Measurements from ENCODE around the gene RBM22. TPM values are rescaled to one million over a fixed set of nuclear protein-coding genes. Genes with fewer than 3 reads are reported as not detected.
"Not testable (repeated sequence)": the region's sequence is repeated elsewhere in the genome, so short reads cannot be mapped to it uniquely, and the experiment has no call there.

The RBM22 gene
- 10 to 100 TPM; 72.7 to 73.6 TPM for total RNA-seq
- 68.2 TPM for polyA plus RNA-seq

GRCh38 chr5:150700594-150701377, at the start of gene RBM22:
TSS of gene RBM22 (minus strand) at chr5:150701062. CDS start at chr5:150700985, 77 bp downstream.
- Mint-ChIP-seq H3K4me1 (no peaks in the 10 kb centered on the region), H3K4me3 (peak within 1 kb of the TSS in 1 of 7 donors; percentile 82)
- POLR2A ChIA-PET = interaction anchor here (0.5 to 2.3 kb wide), 15 partner anchors 13 to 1856 kb away, joined by 3 to 26 read pairs (median 4); partner anchors contain the start of genes ANXA6, CCDC69, DCTN4 and G3BP1

DNA sequence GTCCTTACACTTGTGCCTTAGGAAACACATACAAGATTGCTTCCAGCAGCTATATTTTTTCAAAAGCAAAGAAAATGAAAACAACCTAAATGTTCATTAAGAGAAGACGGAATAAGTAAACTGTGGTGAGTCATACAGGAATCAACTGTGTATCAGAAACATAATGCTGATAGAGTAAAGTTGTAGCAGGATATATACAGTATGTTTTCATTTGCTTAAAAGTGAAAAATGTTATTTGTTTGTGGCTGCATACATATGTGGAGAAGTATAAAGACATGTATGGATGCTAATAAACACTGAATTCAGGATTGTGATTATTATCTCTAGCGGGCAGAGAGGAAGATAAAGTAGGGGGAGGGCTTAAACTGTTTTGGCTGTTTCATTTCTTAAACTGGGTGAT, 49.6 kb upstream of the RBM22 start:
- Histone ChIP-seq H3K9me3 (ENCODE audit: low read length) (no peaks in the 10 kb centered on the region), H3K4me3 (ENCODE audit: low read length) (no peak overlapping the region), H3K36me3 (ENCODE audit: insufficient read depth, low read length) (peaks cover 33% of the 10 kb centered on the region), H3K4me1 (ENCODE audit: insufficient read depth, low read length) (peaks cover 18% of the 10 kb centered on the region), H3K27ac (ENCODE audit: low read depth, low read length) (no peak overlapping the region), H3K27me3 (ENCODE audit: insufficient read depth, low read length, poor library complexity, severe bottlenecking) (no peaks in the 10 kb centered on the region)
- no peak overlapping the region for H3K4me3 Mint-ChIP-seq
- H3K36me3 Mint-ChIP-seq = peaks cover 17 to 59% (median 22%) of the 10 kb centered on the region in 3 donors
- H3K9me3 Mint-ChIP-seq = no peaks in the 10 kb centered on the region
- no peak for DNase-seq
- POLR2A ChIA-PET = no interaction called here
- peak overlapping the region in 2 of 8 donors; percentile 43 to 62 for H3K27ac Mint-ChIP-seq
- CTCF ChIA-PET = interaction anchor here (1.1 to 1.4 kb wide), 2 partner anchors 28 to 32 kb away, joined by 3 read pairs; partner anchors contain the start of gene SMIM3
- no peaks in the 10 kb centered on the region for H3K27me3 Mint-ChIP-seq
- peaks cover 47 to 66% (median 60%) of the 10 kb centered on the region in 3 donors for H3K4me1 Mint-ChIP-seq

More at GRCh38 chr5:150700594-150701377, at the start of gene RBM22:
- Mint-ChIP-seq H3K9me3 (no peaks in the 10 kb centered on the region), H3K27ac (no peak within 1 kb of the TSS), H3K27me3 (no peaks in the 10 kb centered on the region), H3K36me3 (peaks cover 6 to 35% (median 8%) of the 10 kb centered on the region in 3 donors)
- CTCF ChIA-PET = interaction anchor here (0.7 to 4.1 kb wide), 27 partner anchors 8 to 552 kb away, joined by 3 to 29 read pairs (median 4); partner anchors contain the start of genes DCTN4, IRGM and SMIM3
- no peaks in the 10 kb centered on the region for H3K9me3 ChIP-seq (ENCODE audit: low read length)
- peaks cover 28% of the 10 kb centered on the region for H3K36me3 ChIP-seq (ENCODE audit: insufficient read depth, low read length)
- H3K4me3 ChIP-seq (ENCODE audit: low read length) = peak within 1 kb of the TSS; percentile 88
- H3K27ac ChIP-seq (ENCODE audit: low read depth, low read length) = peak within 1 kb of the TSS; percentile 99
- H3K27me3 ChIP-seq (ENCODE audit: insufficient read depth, low read length, poor library complexity, severe bottlenecking) = no peaks in the 10 kb centered on the region
- DNase-seq = peak; percentile 87 to 94 (median 90)
- H3K4me1 ChIP-seq (ENCODE audit: insufficient read depth, low read length) = peaks cover 21% of the 10 kb centered on the region

DNA sequence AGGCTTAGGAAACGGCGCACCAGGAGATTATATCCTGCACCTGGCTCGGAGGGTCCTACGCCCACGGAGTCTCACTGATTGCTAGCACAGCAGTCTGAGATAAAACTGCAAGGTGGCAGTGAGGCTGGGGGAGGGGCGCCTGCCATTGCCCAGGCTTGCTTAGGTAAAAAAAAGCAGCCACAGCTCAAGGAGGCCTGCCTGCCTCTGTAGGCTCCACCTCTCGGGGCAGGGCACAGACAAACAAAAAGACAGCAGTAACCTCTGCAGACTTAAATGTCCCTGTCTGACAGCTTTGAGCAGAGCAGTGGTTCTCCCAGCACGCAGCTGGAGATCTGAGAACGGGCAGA, 42.3 kb upstream of the RBM22 start:
- H3K4me3 Mint-ChIP-seq = peak overlapping the region in 1 of 7 donors; percentile 9
- POLR2A ChIA-PET; DNase-seq; H3K27ac Mint-ChIP-seq; H3K27me3 ChIP-seq (ENCODE audit: insufficient read depth, low read length, poor library complexity, severe bottlenecking); H3K36me3 ChIP-seq (ENCODE audit: insufficient read depth, low read length); H3K4me3 ChIP-seq (ENCODE audit: low read length); H3K9me3 ChIP-seq (ENCODE audit: low read length); H3K9me3 Mint-ChIP-seq; H3K27me3 Mint-ChIP-seq; CTCF ChIA-PET; H3K27ac ChIP-seq (ENCODE audit: low read depth, low read length): not testable (repeated sequence)
- H3K36me3 Mint-ChIP-seq = peaks cover 0 to 49% (median 19%) of the 10 kb centered on the region in 3 donors
- peaks cover 40 to 71% (median 69%) of the 10 kb centered on the region in 3 donors for H3K4me1 Mint-ChIP-seq
- H3K4me1 ChIP-seq (ENCODE audit: insufficient read depth, low read length) = peaks cover 11% of the 10 kb centered on the region

DNA sequence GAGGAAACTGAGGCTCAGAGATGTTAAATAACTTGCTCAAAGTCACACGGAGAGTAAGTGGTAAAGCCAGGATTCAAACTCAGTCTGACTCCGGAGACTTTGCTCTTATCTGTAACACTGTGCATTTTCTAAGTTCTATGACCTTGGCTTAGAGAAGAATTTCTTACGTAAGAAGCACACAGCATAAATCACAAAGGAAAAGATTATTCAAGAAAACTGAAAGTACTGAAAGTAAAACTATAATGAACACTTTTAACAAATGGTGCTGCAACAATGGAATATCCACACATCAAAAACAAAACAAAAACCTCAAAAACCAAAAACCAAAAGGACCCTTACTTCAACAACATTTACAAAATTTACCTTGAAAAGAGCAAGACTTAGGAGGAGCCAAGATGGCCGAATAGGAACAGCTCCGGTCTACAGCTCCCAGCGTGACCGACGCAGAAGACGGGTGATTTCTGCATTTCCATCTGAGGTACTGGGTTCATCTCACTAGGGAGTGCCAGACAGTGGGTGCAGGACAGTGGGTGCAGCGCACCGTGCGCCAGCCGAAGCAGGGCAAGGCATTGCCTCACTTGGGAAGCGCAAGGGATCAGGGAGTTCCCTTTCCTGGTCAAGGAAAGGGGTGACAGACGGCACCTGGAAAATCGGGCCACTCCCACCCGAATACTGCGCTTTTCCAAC, 41.7 kb upstream of the RBM22 start:
- H3K9me3 ChIP-seq (ENCODE audit: low read length); H3K27ac ChIP-seq (ENCODE audit: low read depth, low read length); H3K36me3 ChIP-seq (ENCODE audit: insufficient read depth, low read length); H3K27me3 ChIP-seq (ENCODE audit: insufficient read depth, low read length, poor library complexity, severe bottlenecking); H3K9me3 Mint-ChIP-seq; DNase-seq; H3K4me3 ChIP-seq (ENCODE audit: low read length); H3K27me3 Mint-ChIP-seq; POLR2A ChIA-PET: not testable (repeated sequence)
- peaks cover 43 to 76% (median 75%) of the 10 kb centered on the region in 3 donors for H3K4me1 Mint-ChIP-seq
- CTCF ChIA-PET = interaction anchor here (1.3 kb wide), 1 partner anchor 36 kb away, joined by 4 read pairs; the partner anchor contains the start of gene SMIM3
- peak overlapping the region in 3 of 7 donors; percentile 6 to 46 (median 9) for H3K4me3 Mint-ChIP-seq
- peaks cover 3 to 52% (median 20%) of the 10 kb centered on the region in 3 donors for H3K36me3 Mint-ChIP-seq
- peaks cover 16% of the 10 kb centered on the region for H3K4me1 ChIP-seq (ENCODE audit: insufficient read depth, low read length)
- H3K27ac Mint-ChIP-seq = peak overlapping the region in 6 of 8 donors; percentile 15 to 83 (median 35)

- POLR2A ChIA-PET = interaction anchor here (1.4 kb wide), 1 partner anchor 18 kb away, joined by 3 read pairs; the partner anchor contains the start of gene DCTN4
- H3K4me3 Mint-ChIP-seq = no peak overlapping the region
- Histone ChIP-seq H3K4me3 (ENCODE audit: low read length) (no peak overlapping the region), H3K36me3 (ENCODE audit: insufficient read depth, low read length) (peaks cover 7% of the 10 kb centered on the region), H3K4me1 (ENCODE audit: insufficient read depth, low read length) (peaks cover 16% of the 10 kb centered on the region), H3K9me3 (ENCODE audit: low read length) (no peaks in the 10 kb centered on the region), H3K27ac (ENCODE audit: low read depth, low read length) (no peak overlapping the region), H3K27me3 (ENCODE audit: insufficient read depth, low read length, poor library complexity, severe bottlenecking) (no peaks in the 10 kb centered on the region)
- peaks cover 19 to 66% (median 30%) of the 10 kb centered on the region in 3 donors for H3K36me3 Mint-ChIP-seq
- peaks cover 0 to 10% (median 4%) of the 10 kb centered on the region in 5 donors for H3K9me3 Mint-ChIP-seq
- CTCF ChIA-PET = interaction anchor here (1.3 kb wide), 1 partner anchor 38 kb away, joined by 4 read pairs; the partner anchor contains the start of gene SMIM3
- no peaks in the 10 kb centered on the region for H3K27me3 Mint-ChIP-seq
- peaks cover 50 to 85% (median 81%) of the 10 kb centered on the region in 3 donors for H3K4me1 Mint-ChIP-seq
- DNase-seq = no peak
- H3K27ac Mint-ChIP-seq = no peak overlapping the region
These were observed 40.1 kb upstream of the RBM22 start for GRCh38 chr5:150740992-150741391.

DNA sequence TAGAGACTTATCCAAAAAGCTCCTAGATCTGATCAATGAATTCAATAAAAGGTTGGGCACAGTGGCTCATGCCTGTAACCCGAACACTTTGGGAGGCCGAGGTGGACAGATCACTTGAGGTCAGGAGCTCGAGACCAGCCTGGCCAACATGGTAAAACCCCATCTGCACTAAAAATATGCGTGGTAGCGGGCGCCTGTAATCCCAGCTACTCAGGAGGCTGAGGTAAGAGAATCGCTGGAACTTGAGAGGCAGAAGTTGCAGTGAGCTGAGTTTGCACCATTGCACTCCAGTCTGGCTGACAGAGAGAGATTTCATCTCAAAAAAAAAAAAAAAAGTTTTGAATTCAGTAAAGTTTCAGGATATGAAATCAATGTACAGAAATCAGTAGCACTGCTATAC, 38.0 kb upstream of the RBM22 start:
- Histone ChIP-seq H3K27ac (ENCODE audit: low read depth, low read length) (no peak overlapping the region), H3K36me3 (ENCODE audit: insufficient read depth, low read length) (peaks cover 10% of the 10 kb centered on the region), H3K4me3 (ENCODE audit: low read length) (no peak overlapping the region), H3K4me1 (ENCODE audit: insufficient read depth, low read length) (peaks cover 16% of the 10 kb centered on the region), H3K9me3 (ENCODE audit: low read length) (no peaks in the 10 kb centered on the region), H3K27me3 (ENCODE audit: insufficient read depth, low read length, poor library complexity, severe bottlenecking) (no peaks in the 10 kb centered on the region)
- Mint-ChIP-seq H3K9me3 (peaks cover 0 to 10% (median 4%) of the 10 kb centered on the region in 5 donors), H3K27me3 (no peaks in the 10 kb centered on the region), H3K36me3 (peaks cover 25 to 83% (median 34%) of the 10 kb centered on the region in 3 donors), H3K27ac (no peak overlapping the region), H3K4me3 (no peak overlapping the region), H3K4me1 (peaks cover 51 to 86% (median 85%) of the 10 kb centered on the region in 3 donors)
- ChIA-PET CTCF (no interaction called here), POLR2A (interaction anchor here (0.6 kb wide), 1 partner anchor 8 kb away, joined by 4 read pairs; no protein-coding TSS in a partner anchor)
- DNase-seq = no peak

GRCh38 chr5:150734579-150735384, 33.9 kb upstream of the RBM22 start:
- POLR2A ChIA-PET = no interaction called here
- CTCF ChIA-PET = interaction anchor here (1.1 to 1.8 kb wide), 3 partner anchors 34 to 112 kb away, joined by 3 to 4 read pairs (median 3); partner anchors contain the start of gene RBM22
- DNase-seq = no peak
- no peaks in the 10 kb centered on the region for H3K9me3 ChIP-seq (ENCODE audit: low read length)
- H3K36me3 ChIP-seq (ENCODE audit: insufficient read depth, low read length) = peaks cover 39% of the 10 kb centered on the region
- Mint-ChIP-seq H3K4me1 (peaks cover 33 to 57% (median 54%) of the 10 kb centered on the region in 3 donors), H3K27ac (peak overlapping the region in 5 of 8 donors; percentile 7 to 69 (median 49)), H3K27me3 (no peaks in the 10 kb centered on the region), H3K4me3 (no peak overlapping the region), H3K9me3 (peaks cover 0 to 10% (median 4%) of the 10 kb centered on the region in 5 donors), H3K36me3 (peaks cover 38 to 92% (median 41%) of the 10 kb centered on the region in 3 donors)
- H3K4me3 ChIP-seq (ENCODE audit: low read length) = no peak overlapping the region
- H3K27ac ChIP-seq (ENCODE audit: low read depth, low read length) = peak overlapping the region; percentile 45
- H3K4me1 ChIP-seq (ENCODE audit: insufficient read depth, low read length) = peaks cover 5% of the 10 kb centered on the region
- no peaks in the 10 kb centered on the region for H3K27me3 ChIP-seq (ENCODE audit: insufficient read depth, low read length, poor library complexity, severe bottlenecking)
